HG03159 (cell line): ENCODE results near the gene ETFDH.
"Not testable (repeated sequence)": the region's sequence is repeated elsewhere in the genome, so short reads cannot be mapped to it uniquely, and the experiment has no call there.

Experiments
- ATAC-seq: cut with Tn5 transposase; IDR thresholded peaks from one replicate; pipeline ENCODE4 v1.9.1; 2021; ENCODE audit warnings: mild to moderate bottlenecking, moderate library complexity; ENCODE audit not compliant: unreplicated experiment

Gene ETFDH

DNA sequence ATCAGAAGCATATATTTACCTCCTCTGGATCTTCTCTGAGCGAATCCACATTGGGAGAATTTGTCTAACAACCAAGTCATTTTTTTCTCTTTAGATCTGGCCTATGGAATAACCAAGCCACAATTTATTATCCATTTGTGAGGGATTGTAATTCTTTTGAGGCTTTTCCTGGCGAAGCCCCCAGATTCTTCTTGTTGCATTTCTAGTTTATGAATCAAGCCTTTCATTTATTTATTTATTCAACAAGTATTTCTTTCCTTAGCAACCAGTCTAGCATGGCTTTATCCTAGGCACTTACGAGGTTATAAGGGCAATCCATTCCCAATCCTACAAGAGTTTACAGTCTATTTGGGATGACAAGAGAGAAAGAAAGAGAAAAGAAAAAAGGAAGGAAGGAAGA is 78.3 kb downstream of the ETFDH start:
- no peak for ATAC-seq

DNA sequence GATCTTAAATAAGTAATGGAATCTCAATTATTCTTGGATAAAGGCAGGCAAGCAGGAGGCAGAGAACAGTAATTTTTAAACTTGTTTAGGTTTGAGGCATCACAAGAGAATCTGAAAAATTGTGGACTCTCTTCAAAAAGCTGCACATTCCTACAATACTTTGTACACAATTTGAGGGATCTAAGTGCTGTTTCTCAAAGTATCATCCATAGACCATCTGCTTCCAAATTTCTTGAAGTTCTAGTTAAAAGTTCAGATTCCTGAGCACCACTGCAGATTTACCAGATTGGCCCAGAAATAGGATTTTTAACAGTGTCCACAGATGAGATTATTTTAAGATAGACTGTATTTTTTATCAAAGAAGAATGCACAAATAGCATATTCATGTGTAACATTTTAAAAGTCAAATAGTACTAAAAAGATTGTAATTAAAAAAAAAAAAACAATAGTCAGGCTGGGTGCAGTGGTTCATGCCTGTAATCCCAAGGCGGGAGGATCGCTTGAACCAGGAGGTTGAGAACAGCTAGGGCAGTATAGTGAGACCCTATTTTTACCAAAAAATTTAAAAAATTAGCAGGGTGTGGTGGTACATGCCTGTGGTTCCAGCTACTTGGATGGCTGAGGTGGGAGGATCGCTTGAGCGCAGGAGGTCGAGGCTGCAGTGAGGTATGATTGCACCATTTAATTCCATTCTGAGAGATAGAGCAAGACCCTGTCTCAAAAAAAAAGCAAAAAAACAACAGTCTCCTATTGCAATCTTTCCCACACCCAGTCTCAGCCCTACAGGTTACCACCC is 82.5 kb downstream of the ETFDH start:
- ATAC-seq: no peak

DNA sequence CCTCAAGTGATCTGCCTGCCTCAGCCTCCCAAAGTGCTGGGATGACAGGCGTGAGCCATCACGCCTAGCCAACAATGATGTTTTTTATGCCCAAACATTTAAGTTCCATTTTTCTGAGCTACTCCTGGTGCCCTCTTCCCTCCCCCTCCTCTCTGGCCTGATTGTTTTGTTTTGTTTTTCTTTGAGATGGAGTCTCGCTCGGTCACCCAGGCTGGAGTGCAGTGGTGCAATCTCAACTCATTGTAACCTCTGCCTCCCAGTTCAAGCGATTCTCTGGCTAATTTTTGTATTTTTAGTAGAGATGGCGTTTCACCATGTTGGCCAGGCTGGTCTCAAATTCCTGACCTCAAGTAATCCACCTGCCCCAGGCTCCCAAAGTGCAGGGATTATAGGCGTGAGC is 83.7 kb downstream of the ETFDH start:
- ATAC-seq: not testable (repeated sequence)

DNA sequence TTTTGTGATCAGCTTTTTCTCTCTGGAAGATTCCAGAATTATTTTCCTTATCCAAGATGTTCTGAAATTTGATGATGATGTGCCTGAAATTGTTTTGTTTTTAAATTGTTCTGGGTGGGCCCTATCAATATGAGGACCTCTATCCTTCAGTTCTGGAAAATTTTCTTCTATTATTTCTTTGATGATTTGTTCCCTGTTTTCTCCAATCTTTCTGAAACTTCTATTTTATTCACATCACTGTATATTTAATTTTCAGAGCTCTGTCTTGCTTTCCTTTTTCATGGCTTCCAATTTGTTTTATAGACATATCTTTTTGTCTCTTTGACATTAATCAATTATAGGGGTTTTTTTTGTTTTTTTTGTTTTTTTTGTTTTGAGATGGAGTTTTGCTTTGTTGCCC is 84.5 kb downstream of the ETFDH start:
- no peak for ATAC-seq

DNA sequence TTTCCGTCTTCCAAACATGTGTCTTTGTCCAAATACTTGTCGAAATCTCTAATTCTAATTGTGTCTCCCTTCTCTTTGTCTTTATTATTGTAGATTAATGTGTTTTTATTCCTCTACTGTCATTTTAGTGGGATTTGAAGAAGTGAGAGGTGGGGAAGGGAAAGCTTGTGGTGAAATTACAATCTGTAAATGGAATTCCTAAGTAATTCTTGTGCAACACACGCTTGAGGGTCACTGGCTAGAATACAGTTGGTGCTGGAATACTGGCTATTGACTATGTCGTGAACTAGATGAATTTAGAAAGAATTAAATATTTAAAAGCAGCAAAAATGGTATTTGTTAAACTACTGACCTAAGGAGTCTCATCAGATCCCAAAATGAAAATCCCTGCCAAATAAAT is 86.0 kb downstream of the ETFDH start:
- ATAC-seq: no peak

DNA sequence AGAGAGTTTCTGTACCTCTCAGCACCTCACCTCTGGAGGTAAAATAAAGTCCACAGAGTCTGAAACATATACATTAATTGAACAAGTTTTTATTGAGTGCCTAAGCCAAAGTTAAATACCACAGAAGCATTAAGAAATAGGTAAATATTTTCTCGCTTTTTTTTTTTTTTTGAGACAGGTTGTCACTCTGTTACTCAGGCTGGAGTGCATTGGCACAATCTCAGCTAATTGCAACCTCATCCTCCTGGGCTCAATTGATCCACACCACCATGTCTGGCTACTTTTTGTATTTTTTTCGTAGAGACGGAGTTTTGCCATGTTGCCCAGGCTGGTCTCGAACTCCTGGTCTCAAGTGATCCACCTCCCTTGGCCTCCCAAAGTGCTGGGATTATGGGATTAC is 86.6 kb downstream of the ETFDH start:
- ATAC-seq: no peak
